ENCODE data around the gene ABLIM2. TPM values are rescaled to one million over a fixed set of nuclear protein-coding genes. Genes with fewer than 3 reads are reported as not detected.

The ABLIM2 gene
- total and polyA plus RNA-seq, 2 donors (not counting 1 experiment from before 2014, with no cell fraction given) = 3.3 to 79.0 TPM

- ATAC-seq (ENCODE audit: low read depth) (no peak), DNase-seq (no peak)
- intact Hi-C loops (cut with micrococcal nuclease) = no loop called here
- Mint-ChIP-seq H3K27me3 (peaks cover 3% of the 10 kb centered on the region), H3K4me1 (no peaks in the 10 kb centered on the region), H3K9me3 (ENCODE audit: insufficient read depth) (no peaks in the 10 kb centered on the region), H3K27ac (no peak overlapping the region), H3K4me3 (no peak overlapping the region)
- POLR2A ChIA-PET = no interaction called here
- 74% methylated on average over 22 of the region's 22 CpGs for WGBS (ENCODE audit: insufficient coverage)
- Histone ChIP-seq H2AFZ (ENCODE audit: insufficient read depth, low read depth, low read length, poor library complexity, severe bottlenecking) (no peak overlapping the region), H3K9me3 (ENCODE audit: control extremely low read depth in 1 of 3, control insufficient read depth in 2 of 3, insufficient read depth in 1 of 3, low read length in 2 of 3) (peaks cover 0 to 13% (median 0%) of the 10 kb centered on the region in 3 donors), H3K27ac (ENCODE audit: low read length in 2 of 2) (no peak overlapping the region), H3K9ac (ENCODE audit: low read length) (no peak overlapping the region), H3K4me2 (replicated peaks; ENCODE audit: low read depth, low read length, poor library complexity, severe bottlenecking) (no peak overlapping the region), H3K4me3 (ENCODE audit: control extremely low read depth in 1 of 5, extremely low read depth in 1 of 5, insufficient read depth in 1 of 5, low read depth in 2 of 5, low read length in 4 of 5) (no peak overlapping the region), H3K4me1 (ENCODE audit: control insufficient read depth in 2 of 2, insufficient read depth in 2 of 2, low read length in 2 of 2) (no peaks in the 10 kb centered on the region), H3K36me3 (replicated peaks in 1 of 2; ENCODE audit: control extremely low read depth in 1 of 2, control insufficient read depth in 1 of 2, extremely low read depth in 1 of 2, insufficient read depth in 2 of 2, low read length in 1 of 2) (no peaks in the 10 kb centered on the region), H4K20me1 (ENCODE audit: control insufficient read depth, insufficient read depth, low read length, poor library complexity, severe bottlenecking) (no peaks in the 10 kb centered on the region), H3K27me3 (replicated peaks in 1 of 4; ENCODE audit: control extremely low read depth in 1 of 4, control insufficient read depth in 3 of 4, insufficient read depth in 4 of 4, low read length in 3 of 4) (peaks cover 0 to 5% (median 0%) of the 10 kb centered on the region in 4 experiments), H3K79me2 (ENCODE audit: control insufficient read depth, insufficient read depth, low read length) (no peaks in the 10 kb centered on the region)
- no peak for TF ChIP-seq CTCF (IDR thresholded peaks at IDR 0.05)
- TF ChIP-seq EZH2 (IDR thresholded peaks at IDR 0.05; ENCODE audit: borderline replicate concordance, insufficient read depth, low read depth, low read length, poor library complexity, severe bottlenecking) = no peak
- CTCF ChIA-PET = no interaction called here
These were observed 53.9 kb downstream of the ABLIM2 start for GRCh38 chr4:8104491-8105305.
